ENCODE data around the gene PKP1.

The PKP1 gene

GRCh38 chr1:201304126-201304525 is 20.8 kb downstream of the PKP1 start:
- DNase-seq, result no peak

- DNase-seq, result no peak
Measured at GRCh38 chr1:201305815-201306214, 22.5 kb downstream of the PKP1 start.

GRCh38 chr1:201307231-201307630 is 23.9 kb downstream of the PKP1 start:
- no peak for DNase-seq

- no peak for DNase-seq
Measured at GRCh38 chr1:201307760-201308499, 24.6 kb downstream of the PKP1 start.

- DNase-seq, result peak in 17 of 58 donors; percentile 4 to 60 (median 19)
Measured at GRCh38 chr1:201309416-201309815, 26.1 kb downstream of the PKP1 start.

- no peak for DNase-seq
Measured at GRCh38 chr1:201310251-201310985, 27.1 kb downstream of the PKP1 start.

- DNase-seq, result peak in 2 of 58 donors; percentile 6 to 12
Measured at GRCh38 chr1:201310986-201311355, 27.7 kb downstream of the PKP1 start.

- DNase-seq, result no peak
Measured at GRCh38 chr1:201311356-201312011, 28.2 kb downstream of the PKP1 start.

GRCh38 chr1:201312298-201312697 is 29.0 kb downstream of the PKP1 start:
- DNase-seq, result no peak

- DNase-seq, result no peak
Measured at GRCh38 chr1:201313086-201313485, 29.8 kb downstream of the PKP1 start.

- no peak for DNase-seq
Measured at GRCh38 chr1:201316556-201316955, 33.2 kb downstream of the PKP1 start.

- DNase-seq, result no peak
Measured at GRCh38 chr1:201317551-201317950, 34.2 kb downstream of the PKP1 start.

GRCh38 chr1:201318504-201319340 is 35.4 kb downstream of the PKP1 start:
- DNase-seq, result no peak

GRCh38 chr1:201319631-201320030 is 36.3 kb downstream of the PKP1 start:
- DNase-seq, result no peak

- DNase-seq, result no peak
Measured at GRCh38 chr1:201320168-201320788, 37.0 kb downstream of the PKP1 start.

GRCh38 chr1:201321826-201322390 is 38.6 kb downstream of the PKP1 start:
- DNase-seq, result no peak

GRCh38 chr1:201322653-201323510 is 39.6 kb downstream of the PKP1 start:
- no peak for DNase-seq

- no peak for DNase-seq
Measured at GRCh38 chr1:201324306-201324705, 41.0 kb downstream of the PKP1 start.

- no peak for DNase-seq
Measured at GRCh38 chr1:201324821-201325677, 41.7 kb downstream of the PKP1 start.

All from anterior cingulate cortex (tissue), 58 donors.